Raji (cell line): ENCODE data around the gene PNO1.

Experiments used
- POLR2A ChIP-seq: IDR thresholded peaks from 2 replicates; pipeline ENCODE4 v1.6.1; 2011; ENCODE audit warnings: low read depth, low read length, control low read depth; ENCODE audit not compliant: insufficient read depth

Gene PNO1

DNA sequence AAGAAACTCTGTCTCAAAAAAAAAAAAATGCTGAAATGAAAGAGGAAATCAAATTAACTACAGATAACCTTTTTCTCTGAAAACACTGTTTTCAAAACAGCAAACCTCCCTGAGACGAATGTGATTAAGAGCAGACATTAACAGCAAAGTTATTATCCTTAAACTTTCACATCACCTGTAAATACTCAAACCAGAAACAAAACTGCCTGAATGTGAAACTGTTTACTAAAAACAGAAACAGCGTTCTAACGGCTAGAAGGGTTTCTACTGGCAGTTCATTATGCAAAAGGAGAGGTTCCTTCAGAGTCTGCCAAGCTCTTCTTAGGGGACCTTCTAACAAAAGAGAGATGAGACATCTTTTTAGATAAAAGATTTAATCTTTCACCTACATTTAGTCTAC is 45.9 kb downstream of the PNO1 start:
- no peak for TF ChIP-seq POLR2A

- TF ChIP-seq POLR2A = no peak
Observed at GRCh38 chr2:68206793-68207192, 49.1 kb downstream of the PNO1 start.

DNA sequence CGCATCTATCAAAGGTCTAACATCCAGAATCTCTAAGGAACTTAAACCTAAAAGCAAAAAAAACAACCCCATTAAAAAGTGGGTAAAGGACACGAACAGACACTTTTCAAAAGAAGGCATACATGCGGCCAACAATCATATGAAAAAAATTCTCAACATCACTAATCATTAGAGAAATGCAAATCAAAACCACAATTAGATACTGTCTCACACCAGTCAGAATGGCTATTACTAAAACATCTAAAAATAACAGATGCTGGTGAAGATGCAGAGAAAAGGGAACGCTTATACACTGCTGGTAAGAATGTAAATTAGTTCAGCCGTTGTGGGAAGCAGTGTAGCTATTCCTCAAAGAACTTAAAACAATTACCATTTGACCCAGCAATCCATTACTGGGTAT is 56.7 kb downstream of the PNO1 start:
- no peak for TF ChIP-seq POLR2A

- no peak for TF ChIP-seq POLR2A
Observed at GRCh38 chr2:68216454-68217310, 59.0 kb downstream of the PNO1 start.

DNA sequence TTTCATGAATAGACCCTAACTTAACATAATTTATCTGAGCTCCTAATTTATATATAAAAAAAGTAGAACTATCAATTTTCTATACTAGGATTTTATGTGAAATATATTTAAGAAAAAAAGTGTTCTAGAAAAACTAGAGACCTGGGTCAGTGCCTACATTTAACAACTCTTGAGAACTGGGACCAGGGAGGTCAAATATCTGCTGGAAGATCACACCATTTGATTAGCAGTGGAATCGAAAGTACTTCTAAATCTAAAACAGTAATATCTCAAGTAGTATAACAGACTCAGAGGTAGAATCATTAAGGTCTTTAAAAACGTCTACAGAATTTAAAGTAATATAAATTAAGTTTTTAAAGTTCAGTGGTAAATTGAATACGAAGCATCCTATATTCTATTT is 60.0 kb downstream of the PNO1 start:
- TF ChIP-seq POLR2A = no peak

GRCh38 chr2:68218343-68218901 is 60.7 kb downstream of the PNO1 start:
- no peak for TF ChIP-seq POLR2A

DNA sequence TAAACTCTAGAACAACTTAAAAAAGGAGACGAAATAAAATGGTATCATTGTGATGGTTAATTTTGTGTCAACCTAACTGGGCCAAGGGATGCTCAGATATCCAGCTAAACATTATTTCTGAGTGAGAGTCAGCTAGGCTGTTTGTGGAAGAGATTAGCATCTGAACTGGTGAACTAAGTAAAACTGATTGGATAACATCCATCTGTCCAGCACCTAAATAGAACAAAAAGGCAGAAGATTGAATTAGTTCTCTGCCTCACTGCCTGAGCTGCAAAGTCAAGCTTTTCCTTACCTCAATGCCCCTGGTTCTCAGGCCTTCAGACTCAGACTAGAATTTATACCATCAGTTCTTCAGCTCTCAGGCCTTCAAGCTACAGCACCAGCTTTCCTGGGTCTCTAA is 64.6 kb downstream of the PNO1 start:
- no peak for TF ChIP-seq POLR2A

DNA sequence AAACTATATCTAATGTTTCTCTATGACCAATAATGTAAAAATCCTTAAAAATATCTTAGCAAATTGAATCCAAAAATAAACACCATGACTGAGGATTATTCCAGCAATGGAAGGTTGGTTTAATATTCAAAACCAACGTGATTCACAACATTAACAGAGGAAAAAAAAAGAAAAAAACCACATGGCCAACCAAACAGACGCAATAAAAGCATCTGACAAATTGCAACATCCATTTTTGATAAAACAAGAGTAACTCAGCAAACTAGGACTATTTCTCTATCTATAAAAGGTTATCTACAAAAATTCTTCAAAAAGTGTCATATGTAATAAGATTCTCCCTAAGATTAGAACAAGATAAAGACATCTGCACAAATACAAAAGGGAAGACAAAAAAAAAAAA is 65.7 kb downstream of the PNO1 start:
- no peak for TF ChIP-seq POLR2A

- no peak for TF ChIP-seq POLR2A
Observed at GRCh38 chr2:68225119-68225632, 67.5 kb downstream of the PNO1 start.
